Breast epithelium (tissue), 4 donors: Measurements from ENCODE around the gene CACNB2. TPM values are rescaled to one million over a fixed set of nuclear protein-coding genes. Genes with fewer than 3 reads are reported as not detected.

Source experiments
- DNase-seq, 2 donors: peaks; one replicate each; pipeline ENCODE4 v3.0.0-alpha.2; 2019; ENCODE audit warnings: low spot score in 2 of 2
- H3K27ac ChIP-seq, 2 donors: fragments of 200-600 bp; sonication (generic) in 1 of 2; one replicate each; pipeline ENCODE4 v1.5.1; 2016 to 2019; ENCODE audit warnings: mild to moderate bottlenecking in 1 of 2
- H3K27me3 ChIP-seq, 2 donors: fragments of 200-600 bp; sonication (generic) in 1 of 2; one replicate each; pipeline versions ENCODE4 v1.5.1 to v1.6.0; 2017 to 2019; ENCODE audit warnings: control low read depth in 1 of 2, mild to moderate bottlenecking in 1 of 2
- H3K36me3 ChIP-seq: fragments of 200-600 bp; one replicate; pipeline ENCODE4 v1.5.1; 2019
- H3K4me1 ChIP-seq, 2 donors: fragments of 200-600 bp; sonication (generic); one replicate each; pipeline ENCODE4 v1.5.1; 2016 to 2019; ENCODE audit warnings: control low read depth in 1 of 2
- H3K4me3 ChIP-seq, 3 donors: fragments of 200-600 bp; sonication (generic); 1 replicate in 2 of 3; 2 replicates in 1 of 3; pipeline ENCODE4 v1.5.1; 2016 to 2019; ENCODE audit warnings: mild to moderate bottlenecking in 3 of 3, moderate library complexity in 2 of 3
- H3K9me3 ChIP-seq, 2 donors: fragments of 200-600 bp; sonication (generic) in 1 of 2; one replicate each; pipeline ENCODE4 v1.5.1; 2016 to 2019; ENCODE audit warnings: control low read depth in 1 of 2
- POLR2A ChIP-seq: fragments of 450-650 bp; IDR thresholded peaks from one replicate; pipeline ENCODE4 v1.6.1; 2016; ENCODE audit warnings: antibody characterized with exemption, mild to moderate bottlenecking, moderate library complexity
- POLR2AphosphoS5 ChIP-seq, 3 donors: sonication (generic); formaldehyde crosslinking; IDR thresholded peaks; one replicate each; pipeline ENCODE4 v1.6.1; 2017; ENCODE audit warnings: antibody characterized with exemption in 3 of 3
- intact Hi-C: fragments of 100-400 bp; cut with DNase I; formaldehyde crosslinking; loops from one replicate; pipeline ENCODE4 v1.15.1; 2023; ENCODE audit warnings: low total_unique reads
- total RNA-seq, 3 donors: library from RNA; depleted of rRNA; stranded (reverse); fragments of >200 nt; gene quantifications; one replicate each; pipeline ENCODE4 v1.1.0, GENCODE V29; 2016
- TF ChIP-seq, protein P1 (sequence below), 3 donors: fragments of 450-650 bp; IDR thresholded peaks; one replicate each; pipeline ENCODE4 v1.5.1; 2016 to 2017; ENCODE audit warnings: antibody characterized with exemption in 3 of 3, mild to moderate bottlenecking in 3 of 3, moderate library complexity in 3 of 3

CACNB2 gene
- total RNA-seq, 3 donors from 2014 or later: 0.48 to 8.9 (median 7.5) TPM

DNA sequence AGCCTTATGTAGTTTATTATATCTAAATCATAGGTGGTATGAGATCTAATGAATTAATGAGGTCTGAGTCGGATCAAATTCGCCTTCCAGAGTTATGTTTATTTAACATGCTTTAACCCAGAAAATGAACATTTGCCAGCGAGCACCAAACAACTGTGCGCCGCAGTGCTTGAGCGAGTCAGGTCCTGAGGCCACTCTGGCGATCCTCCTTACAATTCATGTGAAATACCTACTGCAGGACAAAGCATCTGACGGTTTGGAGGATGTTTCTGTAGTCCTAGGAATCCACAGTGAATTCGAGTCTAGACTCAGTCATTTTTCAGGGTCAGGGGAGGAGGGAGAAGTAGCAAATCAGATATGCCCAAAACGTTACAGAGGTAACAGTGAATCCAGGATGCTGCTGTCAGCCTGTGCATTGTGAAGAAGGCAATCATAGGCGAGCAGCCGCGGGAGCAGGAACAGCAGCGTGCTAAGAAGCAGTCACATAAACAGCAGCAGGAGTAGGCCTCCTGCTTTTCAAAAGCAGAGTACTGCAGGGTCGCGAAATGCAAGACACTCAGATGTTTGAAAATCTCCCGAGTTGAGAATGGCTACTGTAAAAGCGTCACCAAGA is 120.2 kb downstream of the CACNB2 start:
- no peak for DNase-seq
- H3K27ac ChIP-seq: no peak overlapping the region
- H3K4me3 ChIP-seq: no peak overlapping the region

GRCh38 chr10:18261063-18261610 is 120.9 kb downstream of the CACNB2 start:
- intact Hi-C loops: no loop called here
- H3K36me3 ChIP-seq: no peaks in the 10 kb centered on the region
- H3K4me1 ChIP-seq: no peaks in the 10 kb centered on the region
- TF ChIP-seq POLR2AphosphoS5 (IDR thresholded peaks at IDR 0.05) (no peak), POLR2A (no peak)
- TF ChIP-seq, protein P1, sequence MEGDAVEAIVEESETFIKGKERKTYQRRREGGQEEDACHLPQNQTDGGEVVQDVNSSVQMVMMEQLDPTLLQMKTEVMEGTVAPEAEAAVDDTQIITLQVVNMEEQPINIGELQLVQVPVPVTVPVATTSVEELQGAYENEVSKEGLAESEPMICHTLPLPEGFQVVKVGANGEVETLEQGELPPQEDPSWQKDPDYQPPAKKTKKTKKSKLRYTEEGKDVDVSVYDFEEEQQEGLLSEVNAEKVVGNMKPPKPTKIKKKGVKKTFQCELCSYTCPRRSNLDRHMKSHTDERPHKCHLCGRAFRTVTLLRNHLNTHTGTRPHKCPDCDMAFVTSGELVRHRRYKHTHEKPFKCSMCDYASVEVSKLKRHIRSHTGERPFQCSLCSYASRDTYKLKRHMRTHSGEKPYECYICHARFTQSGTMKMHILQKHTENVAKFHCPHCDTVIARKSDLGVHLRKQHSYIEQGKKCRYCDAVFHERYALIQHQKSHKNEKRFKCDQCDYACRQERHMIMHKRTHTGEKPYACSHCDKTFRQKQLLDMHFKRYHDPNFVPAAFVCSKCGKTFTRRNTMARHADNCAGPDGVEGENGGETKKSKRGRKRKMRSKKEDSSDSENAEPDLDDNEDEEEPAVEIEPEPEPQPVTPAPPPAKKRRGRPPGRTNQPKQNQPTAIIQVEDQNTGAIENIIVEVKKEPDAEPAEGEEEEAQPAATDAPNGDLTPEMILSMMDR (IDR thresholded peaks at IDR 0.05): no peak
- DNase-seq: no peak
- no peak overlapping the region for H3K27ac ChIP-seq
- H3K4me3 ChIP-seq: no peak overlapping the region
- no peaks in the 10 kb centered on the region for H3K9me3 ChIP-seq
- no peaks in the 10 kb centered on the region for H3K27me3 ChIP-seq

More for the DNA sequence above, 120.2 kb downstream of the CACNB2 start:
- H3K9me3 ChIP-seq: no peaks in the 10 kb centered on the region
- no peaks in the 10 kb centered on the region for H3K4me1 ChIP-seq
- intact Hi-C loops: no loop called here
- H3K36me3 ChIP-seq: no peaks in the 10 kb centered on the region
- no peak for TF ChIP-seq POLR2AphosphoS5 (IDR thresholded peaks at IDR 0.05)
- no peaks in the 10 kb centered on the region for H3K27me3 ChIP-seq

DNA sequence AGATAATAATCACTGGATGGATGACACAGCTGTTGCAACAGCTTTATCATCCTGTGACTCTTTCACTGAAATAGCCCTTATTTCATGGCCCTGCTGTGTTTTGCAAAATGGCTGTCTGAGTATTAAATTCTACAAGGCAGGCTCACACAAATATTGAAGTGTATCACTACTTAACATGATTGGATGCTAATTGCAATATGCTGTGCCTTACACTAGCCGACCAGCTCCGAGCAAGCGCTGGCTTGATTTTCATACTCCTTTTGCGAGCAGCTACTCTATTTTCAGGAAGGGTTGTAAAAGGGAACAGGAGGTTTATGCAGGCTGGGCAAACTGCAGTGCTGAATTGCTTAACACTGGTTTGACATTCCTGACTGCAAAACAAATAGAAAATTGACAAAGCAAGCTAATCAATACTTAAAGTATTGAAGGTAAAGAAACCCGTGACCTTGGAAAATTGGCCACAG is 121.6 kb downstream of the CACNB2 start:
- intact Hi-C loops: no loop called here
- Histone ChIP-seq H3K4me3 (no peak overlapping the region), H3K4me1 (no peaks in the 10 kb centered on the region), H3K27ac (no peak overlapping the region), H3K9me3 (no peaks in the 10 kb centered on the region), H3K36me3 (no peaks in the 10 kb centered on the region), H3K27me3 (no peaks in the 10 kb centered on the region)
- DNase-seq: no peak
- TF ChIP-seq POLR2AphosphoS5 (IDR thresholded peaks at IDR 0.05) (no peak), POLR2A (no peak)
- TF ChIP-seq, protein P1 (IDR thresholded peaks at IDR 0.05): no peak

DNA sequence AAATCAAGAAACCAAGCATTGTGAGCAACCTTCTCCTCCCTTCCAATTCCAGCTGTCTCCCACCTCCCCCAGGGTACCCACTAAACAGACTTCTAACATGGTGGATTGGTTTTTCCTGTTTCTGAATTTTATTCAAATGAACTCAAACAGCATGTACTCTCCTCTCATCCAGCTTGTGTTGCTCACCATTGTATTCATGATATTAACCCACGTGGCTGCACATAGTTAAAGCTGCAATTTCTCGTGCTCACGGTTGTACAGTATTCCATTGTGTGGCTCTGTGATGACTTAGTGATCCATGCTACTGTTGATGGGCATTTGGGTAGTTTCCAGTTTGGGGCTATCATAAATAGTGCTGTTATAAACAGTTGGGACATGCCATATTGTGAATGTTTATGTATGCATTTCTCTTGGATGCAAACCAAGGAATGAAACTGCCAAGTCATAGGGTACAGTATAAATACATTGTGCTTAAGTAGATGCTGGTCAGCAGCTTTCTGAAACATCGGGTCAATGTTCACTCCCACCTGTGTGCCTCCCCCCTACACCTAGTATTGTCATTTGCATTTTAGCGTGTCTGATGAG is 124.3 kb downstream of the CACNB2 start:
- H3K36me3 ChIP-seq: no peaks in the 10 kb centered on the region
- no peaks in the 10 kb centered on the region for H3K27me3 ChIP-seq
- intact Hi-C loops: no loop called here
- H3K27ac ChIP-seq: no peak overlapping the region
- DNase-seq: no peak
- no peaks in the 10 kb centered on the region for H3K9me3 ChIP-seq
- no peaks in the 10 kb centered on the region for H3K4me1 ChIP-seq
- TF ChIP-seq POLR2A (no peak), POLR2AphosphoS5 (IDR thresholded peaks at IDR 0.05) (no peak)
- TF ChIP-seq, protein P1 (IDR thresholded peaks at IDR 0.05): no peak
- no peak overlapping the region for H3K4me3 ChIP-seq

GRCh38 chr10:18268005-18268404 is 127.8 kb downstream of the CACNB2 start:
- Histone ChIP-seq H3K4me3 (no peak overlapping the region), H3K27ac (no peak overlapping the region), H3K9me3 (no peaks in the 10 kb centered on the region), H3K27me3 (no peaks in the 10 kb centered on the region), H3K36me3 (no peaks in the 10 kb centered on the region), H3K4me1 (no peaks in the 10 kb centered on the region)
- intact Hi-C loops: no loop called here
- TF ChIP-seq POLR2AphosphoS5 (IDR thresholded peaks at IDR 0.05): no peak
- TF ChIP-seq POLR2A: no peak
- TF ChIP-seq, protein P1 (IDR thresholded peaks at IDR 0.05): no peak
- DNase-seq: no peak
